ENCODE data around the gene ASAP3. TPM values are rescaled to one million over a fixed set of nuclear protein-coding genes. Genes with fewer than 3 reads are reported as not detected.

The ASAP3 gene
- total RNA-seq, 1 experiment from 2014 or later: 17.9 TPM

DNA sequence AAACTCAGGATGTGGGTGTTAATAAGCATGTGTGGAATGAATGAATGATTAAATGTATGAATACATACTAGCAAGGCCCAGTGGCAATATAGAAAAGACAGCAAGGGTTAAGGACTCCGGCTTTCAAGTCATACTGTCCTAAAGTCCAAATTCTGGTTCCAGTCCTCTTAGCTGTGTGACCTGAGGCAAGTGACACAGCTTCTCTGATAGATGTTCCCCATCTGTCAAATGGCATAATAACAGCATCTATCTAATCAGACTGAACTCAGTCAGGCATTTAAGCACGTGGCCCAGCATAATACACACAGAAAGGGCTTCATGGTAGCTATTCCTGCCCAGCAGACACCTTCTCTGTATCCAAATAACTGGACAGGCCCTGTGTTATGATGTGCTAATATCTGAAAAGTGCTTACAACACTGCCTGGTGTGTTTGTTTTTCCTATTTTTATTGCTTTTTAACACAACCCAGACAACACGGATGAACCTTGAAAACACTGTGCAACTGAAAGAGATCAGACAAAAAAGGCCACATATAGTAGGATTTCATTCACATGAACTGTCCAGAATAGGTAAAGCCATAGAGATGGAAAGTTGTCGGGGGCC lies 12.4 kb downstream of the ASAP3 start:
- TSS peak; percentile 47 for BruUV-seq (replicated peaks)
- ATAC-seq: no peak
- TF ChIP-seq POLR2AphosphoS5 (IDR thresholded peaks at IDR 0.05; ENCODE audit: low read depth, low read length) (no peak), REST (IDR thresholded peaks at IDR 0.05; ENCODE audit: insufficient read depth in 1 of 2, low read depth in 2 of 2, low read length in 1 of 2) (no peak), SIN3A (IDR thresholded peaks at IDR 0.05; ENCODE audit: borderline replicate concordance, insufficient read depth, low read depth, low read length) (no peak), CTCF (IDR thresholded peaks at IDR 0.05) (no peak)
- ChIA-PET POLR2A (no interaction called here), CTCF (no interaction called here)
- H3K4me1 ChIP-seq (ENCODE audit: control insufficient read depth, insufficient read depth, low read length): peaks cover 13% of the 10 kb centered on the region
- no peak for DNase-seq (ENCODE audit: low read depth, low spot score)
- intact Hi-C loops (cut with micrococcal nuclease; ENCODE audit: unreplicated experiment): no loop called here
- no peak overlapping the region for H3K4me3 ChIP-seq (ENCODE audit: low read depth in 2 of 2, low read length in 2 of 2)
- no peak overlapping the region for H3K27ac ChIP-seq (ENCODE audit: low read length)
- H3K27me3 ChIP-seq (ENCODE audit: control insufficient read depth, insufficient read depth, low read length): no peaks in the 10 kb centered on the region
- in situ Hi-C loops (cut with HindIII; ENCODE audit: low pct_unique_long_range_greater_than_20kb, low sequenced_read_pairs): no loop called here
- no peaks in the 10 kb centered on the region for H3K36me3 ChIP-seq (ENCODE audit: control insufficient read depth, insufficient read depth, low read length)
- H3K9me3 ChIP-seq (ENCODE audit: control insufficient read depth, insufficient read depth, low read depth, low read length): no peaks in the 10 kb centered on the region

DNA sequence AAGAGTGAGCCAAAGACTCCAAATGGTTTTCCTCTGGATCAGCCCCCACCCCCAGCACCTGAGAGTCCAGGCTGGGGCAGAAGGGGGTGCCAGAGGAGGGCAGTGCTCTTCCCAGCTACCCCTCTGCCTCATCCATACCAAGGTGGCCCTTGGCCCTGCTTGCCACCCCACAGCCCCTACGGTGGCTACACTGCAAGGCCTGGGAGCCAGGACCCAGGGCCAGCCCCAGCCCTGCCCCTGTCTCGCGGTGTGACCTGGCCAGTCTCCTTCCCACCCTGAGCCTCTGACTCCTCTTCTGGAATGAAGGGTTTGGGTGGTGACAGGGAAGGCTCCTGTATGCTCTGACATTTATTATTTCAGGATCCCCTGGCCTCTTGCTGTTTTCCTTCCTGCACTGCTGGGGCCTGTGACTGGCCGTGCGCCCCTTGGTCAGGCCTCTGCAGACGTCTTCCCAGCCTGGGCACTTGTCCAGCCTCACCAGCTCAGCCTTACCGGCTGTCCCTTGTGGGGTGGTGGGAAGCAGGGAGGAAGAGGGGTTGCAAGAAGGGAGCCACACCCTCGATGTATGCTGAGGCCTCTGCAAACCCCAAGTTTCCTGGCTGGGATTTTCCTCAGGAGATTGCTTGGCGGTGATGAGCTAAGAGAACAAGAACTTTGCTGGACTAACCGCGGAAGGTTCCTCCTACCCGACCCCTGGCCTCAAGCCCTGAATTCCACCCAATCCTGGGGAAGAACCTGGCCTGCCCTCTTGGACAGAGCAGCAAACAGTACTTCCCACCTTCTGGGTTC lies 13.5 kb downstream of the ASAP3 start:
- Histone ChIP-seq H3K36me3 (ENCODE audit: control insufficient read depth, insufficient read depth, low read length) (no peaks in the 10 kb centered on the region), H3K4me3 (ENCODE audit: low read depth in 2 of 2, low read length in 2 of 2) (no peak overlapping the region), H3K27me3 (ENCODE audit: control insufficient read depth, insufficient read depth, low read length) (no peaks in the 10 kb centered on the region), H3K9me3 (ENCODE audit: control insufficient read depth, insufficient read depth, low read depth, low read length) (no peaks in the 10 kb centered on the region), H3K4me1 (ENCODE audit: control insufficient read depth, insufficient read depth, low read length) (peaks cover 13% of the 10 kb centered on the region), H3K27ac (ENCODE audit: low read length) (no peak overlapping the region)
- no peak for TF ChIP-seq POLR2AphosphoS5 (IDR thresholded peaks at IDR 0.05; ENCODE audit: low read depth, low read length)
- no peak for TF ChIP-seq TCF7L2 (IDR thresholded peaks at IDR 0.05; ENCODE audit: low read depth, low read length)
- TF ChIP-seq REST (IDR thresholded peaks at IDR 0.05; ENCODE audit: insufficient read depth in 1 of 2, low read depth in 2 of 2, low read length in 1 of 2): no peak
- TF ChIP-seq SIN3A (IDR thresholded peaks at IDR 0.05; ENCODE audit: borderline replicate concordance, insufficient read depth, low read depth, low read length): no peak
- no peak for TF ChIP-seq CTCF (IDR thresholded peaks at IDR 0.05)
- no TSS peak for BruUV-seq (replicated peaks)
- in situ Hi-C loops (cut with HindIII; ENCODE audit: low pct_unique_long_range_greater_than_20kb, low sequenced_read_pairs) (no loop called here), intact Hi-C loops (cut with micrococcal nuclease; ENCODE audit: unreplicated experiment) (no loop called here)
- ATAC-seq (no peak), DNase-seq (ENCODE audit: low read depth, low spot score) (no peak)
- POLR2A ChIA-PET: no interaction called here
- CTCF ChIA-PET: no interaction called here

Data from Panc1 (cell line).